ENCODE measurements around the gene AGAP3. TPM values are rescaled to one million over a fixed set of nuclear protein-coding genes. Genes with fewer than 3 reads are reported as not detected.

AGAP3 gene
- total and polyA plus RNA-seq, 2 of the 4 experiments (the other 2 are of a cell fraction) = 35.3 to 93.9 TPM

- 0 out of 4 replicates have a peak, but pooled peaks cover 0 to 4% of the 10 kb centered on the region in 2 experiments for H3K79me1 ChIP-seq (ENCODE audit: low read depth in 1 of 2, low read length in 2 of 2)
- in situ Hi-C loops (cut with MboI; ENCODE audit: low sequenced_read_pairs) (no loop called here), dilution Hi-C loops (cut with HindIII; ENCODE audit: low sequenced_read_pairs, unreplicated experiment) (no loop called here), intact Hi-C loops (cut with micrococcal nuclease) (no loop called here)
- DNase-seq (no peak), ATAC-seq (ENCODE audit: low read depth) (no peak)
- no peak overlapping the region for H3K18ac ChIP-seq (ENCODE audit: low read depth, low read length)
- H3K27me3 ChIP-seq (ENCODE audit: control insufficient read depth, insufficient read depth, low read length) = no peaks in the 10 kb centered on the region
- peaks cover 3% of the 10 kb centered on the region; the same call in 1 of the 2 replicates for H3K9me1 ChIP-seq (ENCODE audit: insufficient read depth, low read length)
- H3K14ac ChIP-seq (replicated peaks; ENCODE audit: low read depth, low read length) = no peak overlapping the region
- CTCF ChIA-PET = no interaction called here
- H3K9me3 ChIP-seq (ENCODE audit: control insufficient read depth, insufficient read depth, low read length) = no peaks in the 10 kb centered on the region
- H4K8ac ChIP-seq (ENCODE audit: low read depth in 2 of 2, low read length in 2 of 2) = no peak overlapping the region
- H2AK5ac ChIP-seq (ENCODE audit: low read depth, low read length) = no peak overlapping the region
- no peak overlapping the region for H2BK5ac ChIP-seq (ENCODE audit: low read depth, low read length, poor library complexity, severe bottlenecking)
- H2AFZ ChIP-seq (replicated peaks; ENCODE audit: low read length, poor library complexity) = no peak overlapping the region
- no peak overlapping the region for H3K56ac ChIP-seq (ENCODE audit: extremely low read depth, insufficient read depth, low read length)
- no peak overlapping the region for H2BK15ac ChIP-seq (ENCODE audit: low read depth, low read length)
- no peak overlapping the region for H3K4ac ChIP-seq (ENCODE audit: low read depth, low read length)
- no peak overlapping the region for H3K27ac ChIP-seq (ENCODE audit: insufficient read depth, low read length)
- no peak overlapping the region for H3K4me3 ChIP-seq (ENCODE audit: insufficient read depth, low read depth, low read length)
- no peak for TF ChIP-seq FOS (IDR thresholded peaks at IDR 0.05; ENCODE audit: low read depth, low read length)
- TF ChIP-seq RAD21 (IDR thresholded peaks at IDR 0.05; ENCODE audit: low read length) = no peak
- no peak for TF ChIP-seq SMC3 (IDR thresholded peaks at IDR 0.05; ENCODE audit: low read depth, low read length)
- TF ChIP-seq BHLHE40 (IDR thresholded peaks at IDR 0.05; ENCODE audit: low read depth, low read length) = no peak
- TF ChIP-seq RFX5 (IDR thresholded peaks at IDR 0.05; ENCODE audit: low read depth, low read length) = no peak
- no peak for TF ChIP-seq CHD1 (IDR thresholded peaks at IDR 0.05; ENCODE audit: low read depth, low read length)
- no peak for TF ChIP-seq MAFK (IDR thresholded peaks at IDR 0.05; ENCODE audit: low read depth, low read length)
- no peak for TF ChIP-seq CTCF (conservative IDR thresholded peaks at IDR 0.05; ENCODE audit: low read depth, low read length)
- TF ChIP-seq NFE2L2 (IDR thresholded peaks at IDR 0.05; ENCODE audit: low read depth, low read length) = no peak
- TF ChIP-seq CEBPB (IDR thresholded peaks at IDR 0.05; ENCODE audit: low read depth, low read length) = no peak
- TF ChIP-seq USF2 (IDR thresholded peaks at IDR 0.05; ENCODE audit: low read depth, low read length) = no peak
- no peak for TF ChIP-seq MXI1 (IDR thresholded peaks at IDR 0.05; ENCODE audit: borderline replicate concordance, low read depth, low read length)
- POLR2A ChIA-PET (ENCODE audit: unreplicated experiment) = no interaction called here
- peaks cover 76% of the 10 kb centered on the region for H3K36me3 ChIP-seq (ENCODE audit: control insufficient read depth, insufficient read depth, low read length)
- H3K4me1 ChIP-seq (ENCODE audit: control insufficient read depth, insufficient read depth, low read length) = no peaks in the 10 kb centered on the region
- WGBS, 2 experiments (ENCODE audit: extremely low coverage in 2 of 2, insufficient read length in 1 of 2) = 79% methylated on average over 3 of the region's 9 CpGs; no CpG with 5 or more reads in 1 of the 2 experiments
- H3K4me2 ChIP-seq (ENCODE audit: low read depth, low read length) = no peak overlapping the region
- no peak overlapping the region for H3K9ac ChIP-seq (ENCODE audit: low read depth, low read length)
- H2BK120ac ChIP-seq (ENCODE audit: low read depth, low read length) = no peak overlapping the region
- H2BK20ac ChIP-seq (ENCODE audit: low read depth, low read length) = no peak overlapping the region
- H4K5ac ChIP-seq (ENCODE audit: low read depth, low read length) = no peak overlapping the region
- H4K91ac ChIP-seq (ENCODE audit: insufficient read depth, low read depth, low read length) = no peak overlapping the region
- H4K20me1 ChIP-seq (ENCODE audit: insufficient read depth, low read length) = peaks cover 3% of the 10 kb centered on the region; the same call in 1 of the 2 replicates
- H3K23ac ChIP-seq (ENCODE audit: low read depth, low read length) = no peak overlapping the region
- H2AK9ac ChIP-seq (replicated peaks; ENCODE audit: low read depth, low read length, poor library complexity) = no peak overlapping the region
- no TSS peak for BruUV-seq (replicated peaks)
These were observed 53.5 kb downstream of the AGAP3 start for GRCh38 chr7:151139791-151140190.
